ENCODE data around the gene TRABD. TPM values are rescaled to one million over a fixed set of nuclear protein-coding genes. Genes with fewer than 3 reads are reported as not detected.
"Not testable (repeated sequence)": the region's sequence is repeated elsewhere in the genome, so short reads cannot be mapped to it uniquely, and the experiment has no call there.

Gene TRABD
- total RNA-seq, 2 experiments from 2014 or later = 98.2 to 99.6 TPM

- ChIA-PET POLR2A (no interaction called here), CTCF (interaction anchor here (1.1 to 3.5 kb wide), 4 partner anchors 14 to 86 kb away, joined by 5 to 35 read pairs (median 8); no protein-coding TSS in a partner anchor)
Observed at GRCh38 chr22:50150161-50151129, 35.3 kb upstream of the TRABD start.

GRCh38 chr22:50151571-50152537 is 33.9 kb upstream of the TRABD start:
- CTCF ChIA-PET = interaction anchor here (1.1 kb wide), 1 partner anchor 46 kb away, joined by 6 read pairs; no protein-coding TSS in a partner anchor

GRCh38 chr22:50153056-50153755 is 32.5 kb upstream of the TRABD start:
- ChIA-PET CTCF (interaction anchor here (1.2 kb wide), 1 partner anchor 34 kb away, joined by 3 read pairs; no protein-coding TSS in a partner anchor), POLR2A (no interaction called here)

More at GRCh38 chr22:50151571-50152537, 33.9 kb upstream of the TRABD start:
- POLR2A ChIA-PET = no interaction called here

GRCh38 chr22:50153756-50154140 is 32.0 kb upstream of the TRABD start:
- CTCF ChIA-PET = interaction anchor here (1.2 kb wide), 1 partner anchor 34 kb away, joined by 3 read pairs; no protein-coding TSS in a partner anchor
- POLR2A ChIA-PET = interaction anchor here (0.8 kb wide), 1 partner anchor 50 kb away, joined by 3 read pairs; no protein-coding TSS in a partner anchor

GRCh38 chr22:50157709-50158375 is 27.9 kb upstream of the TRABD start:
- POLR2A ChIA-PET = no interaction called here

GRCh38 chr22:50160947-50161346 is 24.8 kb upstream of the TRABD start:
- CTCF ChIA-PET = no interaction called here
- POLR2A ChIA-PET = no interaction called here

More at GRCh38 chr22:50157709-50158375, 27.9 kb upstream of the TRABD start:
- CTCF ChIA-PET = interaction anchor here (1.2 kb wide), 1 partner anchor 9 kb away, joined by 4 read pairs; no protein-coding TSS in a partner anchor

GRCh38 chr22:50161508-50162390 is 24.0 kb upstream of the TRABD start:
- POLR2A ChIA-PET = no interaction called here
- CTCF ChIA-PET = no interaction called here

- POLR2A ChIA-PET = no interaction called here
- CTCF ChIA-PET = no interaction called here
Observed at GRCh38 chr22:50162391-50162956, 23.2 kb upstream of the TRABD start.

- ChIA-PET CTCF (interaction anchor here (1.3 kb wide), 1 partner anchor 16 kb away, joined by 5 read pairs; no protein-coding TSS in a partner anchor), POLR2A (no interaction called here)
Observed at GRCh38 chr22:50165436-50166123, 20.1 kb upstream of the TRABD start.

GRCh38 chr22:50167689-50168489 is 17.8 kb upstream of the TRABD start:
- ChIA-PET CTCF (no interaction called here), POLR2A (no interaction called here)

- CTCF ChIA-PET = interaction anchor here (1.4 kb wide), 1 partner anchor 40 kb away, joined by 3 read pairs; no protein-coding TSS in a partner anchor
- POLR2A ChIA-PET = not testable (repeated sequence)
Observed at GRCh38 chr22:50168490-50169180, 17.1 kb upstream of the TRABD start.

GRCh38 chr22:50169181-50169759 is 16.4 kb upstream of the TRABD start:
- ChIA-PET POLR2A (no interaction called here), CTCF (interaction anchor here (1.4 kb wide), 1 partner anchor 40 kb away, joined by 3 read pairs; no protein-coding TSS in a partner anchor)

- CTCF ChIA-PET = interaction anchor here (1.4 kb wide), 1 partner anchor 39 kb away, joined by 3 read pairs; no protein-coding TSS in a partner anchor
- POLR2A ChIA-PET = no interaction called here
Observed at GRCh38 chr22:50169774-50170341, 15.9 kb upstream of the TRABD start.
